Esophagus muscularis mucosa (tissue), 3 donors: Measurements from ENCODE around the gene MFSD12.

Experiments
- POLR2A ChIP-seq: fragments of 450-650 bp; IDR thresholded peaks from one replicate; pipeline ENCODE4 v1.6.1; 2017; ENCODE audit warnings: antibody characterized with exemption, moderate library complexity, mild to moderate bottlenecking, low read depth
- POLR2AphosphoS5 ChIP-seq, 2 donors: sonication (generic); formaldehyde crosslinking; IDR thresholded peaks; one replicate each; pipeline ENCODE4 v1.6.1; 2017; ENCODE audit warnings: antibody characterized with exemption in 2 of 2
- TF ChIP-seq, protein P1 (sequence below), 3 experiments: fragments of 200-600 bp in 2 of 3; fragments of 450-650 bp in 1 of 3; sonication (generic) in 2 of 3; IDR thresholded peaks; one replicate each; pipeline ENCODE4 v1.5.1; 2017 to 2019; ENCODE audit warnings: antibody characterized with exemption in 3 of 3, mild to moderate bottlenecking in 2 of 3, moderate library complexity in 1 of 3

DNA sequence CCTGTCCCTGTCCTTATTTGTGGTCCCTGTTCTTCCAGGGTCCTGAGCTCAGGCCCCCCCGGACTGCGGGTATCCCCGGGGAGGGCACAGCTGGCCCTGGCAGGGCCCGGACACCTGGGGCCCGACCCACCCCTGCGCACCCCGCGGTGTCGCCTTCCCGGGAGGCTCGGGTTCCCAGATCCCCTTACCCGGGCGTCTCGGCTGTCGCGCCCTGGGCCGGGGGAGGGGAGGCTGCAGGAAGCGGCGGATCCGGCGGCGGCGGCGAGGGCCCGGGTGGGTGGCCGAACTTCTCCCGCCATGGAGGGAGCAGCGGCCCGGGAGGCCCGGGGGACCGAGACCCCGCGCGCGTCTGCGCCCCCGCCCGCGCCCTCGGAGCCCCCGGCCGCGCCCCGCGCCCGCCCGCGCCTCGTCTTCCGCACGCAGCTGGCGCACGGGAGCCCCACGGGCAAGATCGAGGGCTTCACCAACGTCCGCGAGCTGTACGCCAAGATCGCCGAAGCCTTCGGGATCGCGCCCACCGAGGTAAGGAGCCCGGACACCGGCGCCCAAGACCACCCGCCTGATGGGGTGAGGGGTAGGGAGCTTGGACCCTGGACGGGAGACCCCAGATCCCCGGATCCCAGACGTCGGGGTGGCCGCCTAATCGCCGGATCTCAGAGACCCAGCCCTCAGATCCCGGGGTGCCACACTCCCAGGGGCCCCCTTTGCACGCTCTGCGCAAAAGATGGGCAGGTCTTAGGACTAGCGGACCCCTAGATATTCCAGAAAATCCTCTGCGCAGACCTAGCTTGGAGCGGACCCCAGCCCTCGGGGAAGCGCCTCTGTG lies 28.1 kb upstream of the MFSD12 start, which contains the start of gene GIPC3:
- TF ChIP-seq, protein P1, sequence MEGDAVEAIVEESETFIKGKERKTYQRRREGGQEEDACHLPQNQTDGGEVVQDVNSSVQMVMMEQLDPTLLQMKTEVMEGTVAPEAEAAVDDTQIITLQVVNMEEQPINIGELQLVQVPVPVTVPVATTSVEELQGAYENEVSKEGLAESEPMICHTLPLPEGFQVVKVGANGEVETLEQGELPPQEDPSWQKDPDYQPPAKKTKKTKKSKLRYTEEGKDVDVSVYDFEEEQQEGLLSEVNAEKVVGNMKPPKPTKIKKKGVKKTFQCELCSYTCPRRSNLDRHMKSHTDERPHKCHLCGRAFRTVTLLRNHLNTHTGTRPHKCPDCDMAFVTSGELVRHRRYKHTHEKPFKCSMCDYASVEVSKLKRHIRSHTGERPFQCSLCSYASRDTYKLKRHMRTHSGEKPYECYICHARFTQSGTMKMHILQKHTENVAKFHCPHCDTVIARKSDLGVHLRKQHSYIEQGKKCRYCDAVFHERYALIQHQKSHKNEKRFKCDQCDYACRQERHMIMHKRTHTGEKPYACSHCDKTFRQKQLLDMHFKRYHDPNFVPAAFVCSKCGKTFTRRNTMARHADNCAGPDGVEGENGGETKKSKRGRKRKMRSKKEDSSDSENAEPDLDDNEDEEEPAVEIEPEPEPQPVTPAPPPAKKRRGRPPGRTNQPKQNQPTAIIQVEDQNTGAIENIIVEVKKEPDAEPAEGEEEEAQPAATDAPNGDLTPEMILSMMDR (IDR thresholded peaks at IDR 0.05): no peak
- TF ChIP-seq POLR2AphosphoS5 (IDR thresholded peaks at IDR 0.05): no peak
- no peak for TF ChIP-seq POLR2A
